Cardiac fibroblast (primary cell): ENCODE measurements around the gene GOLGA7B.

Experiments
- DNase-seq, 2 donors: peaks; one replicate each; pipeline versions ENCODE4 v3.0.0 to v3.0.0-alpha.2; 2010; ENCODE audit warnings: low read depth in 2 of 2
- H3K4me3 ChIP-seq, 2 donors: replicated peaks in 1 of 2; 1 replicate in 1 of 2; 2 replicates in 1 of 2; pipeline ENCODE4 v1.5.1; 2011; ENCODE audit warnings: low read depth in 2 of 2, low read length in 2 of 2, mild to moderate bottlenecking in 2 of 2, moderate library complexity in 1 of 2
- CTCF ChIP-seq: IDR thresholded peaks from one replicate; pipeline ENCODE4 v1.5.1; 2011; ENCODE audit warnings: low read depth, mild to moderate bottlenecking, low read length, inconsistent platforms

The GOLGA7B gene

GRCh38 chr10:97820096-97820704, 29.4 kb upstream of the GOLGA7B start:
- TF ChIP-seq CTCF: no peak
- no peak for DNase-seq
- no peak overlapping the region for H3K4me3 ChIP-seq

- H3K4me3 ChIP-seq: no peak overlapping the region
- no peak for TF ChIP-seq CTCF
- DNase-seq: no peak
Observed at GRCh38 chr10:97821308-97822038, 28.2 kb upstream of the GOLGA7B start.

GRCh38 chr10:97822261-97822687, 27.4 kb upstream of the GOLGA7B start:
- no peak overlapping the region for H3K4me3 ChIP-seq
- DNase-seq: no peak
- TF ChIP-seq CTCF: no peak

- no peak for DNase-seq
- no peak for TF ChIP-seq CTCF
- H3K4me3 ChIP-seq: no peak overlapping the region
Observed at GRCh38 chr10:97823734-97824133, 25.9 kb upstream of the GOLGA7B start.

GRCh38 chr10:97825020-97825760, 24.5 kb upstream of the GOLGA7B start:
- no peak for TF ChIP-seq CTCF
- DNase-seq: peak in 1 of 2 donors; percentile 10
- H3K4me3 ChIP-seq: no peak overlapping the region

- H3K4me3 ChIP-seq: no peak overlapping the region
- no peak for TF ChIP-seq CTCF
- no peak for DNase-seq
Observed at GRCh38 chr10:97826892-97827291, 22.8 kb upstream of the GOLGA7B start.
